Thymus (tissue), 14 donors: ENCODE measurements around the gene POTEG. TPM values are rescaled to one million over a fixed set of nuclear protein-coding genes. Genes with fewer than 3 reads are reported as not detected.
"Not testable (repeated sequence)": the region's sequence is repeated elsewhere in the genome, so short reads cannot be mapped to it uniquely, and the experiment has no call there.

ENCODE experiments used
- DNase-seq, 9 donors: peaks; one replicate each; pipeline ENCODE4 v3.0.0-alpha.2; 2013; ENCODE audit warnings: low spot score in 9 of 9, low read depth in 6 of 9, missing footprints in 1 of 9
- H3K27ac ChIP-seq, 2 donors: one replicate each; pipeline ENCODE4 v1.5.1; 2013; ENCODE audit warnings: control low read depth in 1 of 2, low read depth in 1 of 2, low read length in 1 of 2, mild to moderate bottlenecking in 1 of 2, moderate library complexity in 1 of 2
- H3K27me3 ChIP-seq, 2 donors: one replicate each; pipeline ENCODE4 v1.5.1; 2013; ENCODE audit warnings: low read length in 1 of 2; ENCODE audit not compliant: control insufficient read depth in 2 of 2, insufficient read depth in 1 of 2
- H3K36me3 ChIP-seq, 2 donors: one replicate each; pipeline ENCODE4 v1.5.1; 2013; ENCODE audit warnings: low read length in 1 of 2, mild to moderate bottlenecking in 1 of 2, moderate library complexity in 1 of 2; ENCODE audit not compliant: control insufficient read depth in 2 of 2, insufficient read depth in 2 of 2
- H3K4me1 ChIP-seq, 2 donors: one replicate each; pipeline ENCODE4 v1.5.1; 2013; ENCODE audit warnings: low read length in 2 of 2; ENCODE audit not compliant: control insufficient read depth in 2 of 2, insufficient read depth in 2 of 2
- H3K4me3 ChIP-seq, 2 donors: one replicate each; pipeline ENCODE4 v1.5.1; 2013; ENCODE audit warnings: low read length in 2 of 2, control low read depth in 1 of 2, mild to moderate bottlenecking in 1 of 2
- H3K9me3 ChIP-seq, 2 donors: one replicate each; pipeline ENCODE4 v1.5.1; 2013; ENCODE audit warnings: low read length in 1 of 2, mild to moderate bottlenecking in 1 of 2; ENCODE audit not compliant: control insufficient read depth in 2 of 2, insufficient read depth in 1 of 2
- WGBS: extraction: QIAGEN DNeasy Blood & Tissue Kit; methylation state at CpG from one replicate; pipeline ENCODE4 v1.1.7; 2013; 5-methylcytosine and 5-hydroxymethylcytosine counted together
- long read RNA-seq, 10 donors: transcript quantifications; one replicate each; lab custom pipeline, GENCODE V29; 2026
- polyA plus RNA-seq: library from polyadenylated mRNA; stranded (reverse); fragments of 200-250 nt; gene quantifications from one replicate; pipeline ENCODE4 v1.2.3, GENCODE V29; 2013
- total RNA-seq: library from RNA; stranded (reverse); fragments of 120-200 nt; gene quantifications from one replicate; pipeline ENCODE4 v1.2.4, GENCODE V29; 2013
- donor health status: healthy.

The POTEG gene
- total RNA-seq (not detected), polyA plus RNA-seq (0.02 TPM)
- long read RNA-seq, donor 1: 0 reads
- long read RNA-seq, donor 2: 0 reads
- long read RNA-seq, donor 3: 0 reads
- long read RNA-seq, donor 4: 0 reads
- long read RNA-seq, donor 5: 0 reads
- long read RNA-seq, donor 6: 0 reads
- long read RNA-seq, donor 7: 0 reads
- long read RNA-seq, donor 8: 0 reads
- long read RNA-seq, donor 9: 0 reads
- long read RNA-seq, donor 10: 0 reads

DNA sequence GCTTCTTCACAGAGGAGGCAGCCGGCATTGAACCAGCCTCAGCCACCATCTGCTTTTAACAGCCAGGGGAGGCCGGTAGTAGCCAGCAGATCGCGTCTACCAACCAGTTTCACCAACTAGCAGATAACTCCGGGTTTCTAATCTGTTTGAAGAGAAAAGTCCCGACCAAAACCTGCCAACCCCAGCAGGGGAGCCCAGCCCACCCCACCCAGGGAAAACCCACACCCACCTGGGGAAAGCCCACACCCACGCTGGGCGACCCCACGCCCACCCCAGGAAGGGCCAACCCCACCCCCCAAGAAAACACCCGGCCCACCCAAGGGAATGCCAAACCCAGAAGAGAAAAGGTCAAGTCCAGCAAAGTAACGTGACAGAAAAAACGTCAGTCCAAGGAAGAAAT lies at the start of gene POTEG:
Gene POTEG, minus strand, starts transcription at position 101 of the 400 bp plus-strand sequence. Its CDS starts 52 bp downstream, at position 49.
- 96% methylated on average over 2 of the region's 12 CpGs for WGBS
- H3K4me1 ChIP-seq, H3K27me3 ChIP-seq, H3K9me3 ChIP-seq, DNase-seq, H3K4me3 ChIP-seq, H3K36me3 ChIP-seq, H3K27ac ChIP-seq: not testable (repeated sequence)

DNA sequence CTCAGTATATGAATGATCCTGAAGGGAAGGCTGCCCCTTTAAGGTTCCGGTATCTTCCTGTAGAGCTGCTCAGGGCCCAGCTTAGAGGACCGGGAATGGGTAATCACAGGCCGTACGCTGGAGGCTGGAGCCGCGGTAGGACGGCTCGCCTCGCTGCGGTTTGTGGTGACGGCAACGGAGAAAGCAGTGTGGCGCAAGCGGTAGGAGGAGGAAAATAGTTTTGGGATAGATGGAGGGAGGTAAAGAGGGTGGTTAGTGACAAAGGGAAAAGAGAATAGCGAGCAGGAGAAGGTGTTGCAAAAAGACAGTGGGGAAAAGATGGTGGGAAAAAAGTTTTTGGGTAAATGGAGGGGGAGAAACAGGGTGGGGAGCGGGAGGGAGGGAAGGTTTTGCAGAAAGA lies 48.0 kb upstream of the POTEG start:
- not testable (repeated sequence) for H3K4me1 ChIP-seq, H3K4me3 ChIP-seq, H3K27ac ChIP-seq, H3K27me3 ChIP-seq, H3K36me3 ChIP-seq, H3K9me3 ChIP-seq, DNase-seq
- WGBS: 89% methylated on average over 13 of the region's 16 CpGs

DNA sequence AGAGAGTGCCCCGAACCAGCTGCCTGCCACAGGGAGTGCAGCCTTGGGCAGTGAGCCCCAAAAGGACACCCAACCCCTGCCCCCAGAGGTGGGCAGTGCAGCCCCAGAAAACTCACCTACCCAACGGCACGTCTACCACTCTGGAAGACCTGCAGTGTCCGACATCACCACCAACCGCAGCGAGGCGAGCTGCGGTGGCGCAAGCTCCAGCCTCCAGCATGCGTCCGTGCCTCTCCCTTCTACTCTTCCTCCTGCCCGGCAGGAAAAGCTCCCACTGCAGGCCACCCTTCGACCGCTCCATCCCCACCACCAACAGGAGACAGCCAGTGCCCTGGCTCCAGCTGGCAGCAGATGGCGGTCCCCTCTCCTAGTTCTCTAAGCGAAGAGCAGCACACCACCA lies 47.3 kb upstream of the POTEG start:
- not testable (repeated sequence) for H3K27ac ChIP-seq, DNase-seq, H3K9me3 ChIP-seq, H3K27me3 ChIP-seq, H3K36me3 ChIP-seq, H3K4me3 ChIP-seq, H3K4me1 ChIP-seq
- WGBS: 99% methylated on average over 6 of the region's 16 CpGs

DNA sequence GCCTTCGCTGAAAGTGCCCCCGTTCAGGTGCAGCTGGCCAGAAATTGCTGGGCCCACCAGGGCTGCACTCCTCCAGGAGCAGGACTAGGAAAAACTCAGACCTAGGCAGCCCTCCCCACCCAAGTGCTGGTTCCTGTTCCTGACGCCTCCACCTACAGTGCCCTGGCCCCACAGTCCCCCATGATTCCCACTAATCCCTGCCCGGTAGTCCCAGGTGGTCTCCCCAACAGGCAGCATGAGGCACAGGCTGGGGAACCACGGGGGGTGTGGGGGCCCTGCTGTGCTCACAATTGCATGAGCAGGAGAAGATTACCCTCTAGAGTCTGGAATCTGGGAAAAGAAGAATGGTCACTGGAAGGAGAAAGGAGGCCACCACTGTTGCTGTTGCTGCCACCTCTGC lies 46.4 kb upstream of the POTEG start:
- not testable (repeated sequence) for H3K4me1 ChIP-seq, H3K9me3 ChIP-seq, H3K27ac ChIP-seq, H3K27me3 ChIP-seq, H3K4me3 ChIP-seq, H3K36me3 ChIP-seq, DNase-seq
- WGBS: 86% methylated on average over 2 of the region's 5 CpGs

DNA sequence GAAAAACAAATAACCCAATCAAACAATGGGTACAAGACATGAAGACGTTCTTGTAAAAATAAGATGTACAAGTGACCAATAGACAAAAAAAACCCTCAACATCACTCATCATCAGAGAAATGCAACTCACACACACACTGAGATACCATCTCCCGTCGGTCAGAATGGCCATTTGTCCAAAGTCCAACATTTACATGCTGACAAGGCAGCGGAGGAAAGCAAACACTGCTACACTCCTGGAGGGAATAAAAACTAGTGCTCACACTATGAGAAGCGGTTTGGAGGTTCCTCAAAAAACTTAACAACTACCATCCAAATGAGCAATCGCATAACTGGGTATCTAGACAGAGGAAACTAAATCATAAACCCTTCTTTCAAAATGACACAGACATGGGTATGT lies 11.6 kb upstream of the POTEG start:
- not testable (repeated sequence) for H3K27ac ChIP-seq, H3K27me3 ChIP-seq, H3K9me3 ChIP-seq, H3K4me1 ChIP-seq, H3K4me3 ChIP-seq, DNase-seq, H3K36me3 ChIP-seq
- WGBS: 75% methylated on average over 6 of the region's 6 CpGs

GRCh38 chr14:19439826-19440225 lies 5.7 kb upstream of the POTEG start:
- not testable (repeated sequence) for H3K27ac ChIP-seq, H3K4me3 ChIP-seq, H3K27me3 ChIP-seq, H3K36me3 ChIP-seq, H3K4me1 ChIP-seq, H3K9me3 ChIP-seq, DNase-seq
- 77% methylated on average over 2 of the region's 3 CpGs for WGBS

GRCh38 chr14:19439219-19439618 lies 5.1 kb upstream of the POTEG start:
- WGBS: 35% methylated on average over 3 of the region's 5 CpGs
- DNase-seq: not testable (repeated sequence)

DNA sequence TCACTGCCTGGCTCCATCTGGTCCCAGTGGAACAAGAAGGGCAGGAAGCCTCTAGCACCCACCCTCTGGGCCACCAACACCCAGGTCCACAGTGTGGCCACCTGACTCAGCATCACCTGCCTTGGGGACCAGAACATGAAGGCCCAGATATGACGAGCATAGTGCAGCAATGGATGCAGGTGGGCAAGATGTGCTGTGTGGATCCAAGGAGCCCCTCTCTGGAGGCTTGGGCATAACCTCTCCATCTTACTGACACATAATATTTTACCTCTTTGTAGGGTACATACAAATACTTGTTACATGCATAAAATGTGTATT lies 2.9 kb upstream of the POTEG start:
- H3K27me3 ChIP-seq, H3K9me3 ChIP-seq, DNase-seq, H3K36me3 ChIP-seq, H3K27ac ChIP-seq, H3K4me3 ChIP-seq, H3K4me1 ChIP-seq: not testable (repeated sequence)
- 93% methylated on average over 1 of the region's 1 CpG for WGBS

More at GRCh38 chr14:19439219-19439618, 5.1 kb upstream of the POTEG start:
- H3K4me1 ChIP-seq, H3K27ac ChIP-seq, H3K27me3 ChIP-seq, H3K4me3 ChIP-seq, H3K9me3 ChIP-seq, H3K36me3 ChIP-seq: not testable (repeated sequence)

DNA sequence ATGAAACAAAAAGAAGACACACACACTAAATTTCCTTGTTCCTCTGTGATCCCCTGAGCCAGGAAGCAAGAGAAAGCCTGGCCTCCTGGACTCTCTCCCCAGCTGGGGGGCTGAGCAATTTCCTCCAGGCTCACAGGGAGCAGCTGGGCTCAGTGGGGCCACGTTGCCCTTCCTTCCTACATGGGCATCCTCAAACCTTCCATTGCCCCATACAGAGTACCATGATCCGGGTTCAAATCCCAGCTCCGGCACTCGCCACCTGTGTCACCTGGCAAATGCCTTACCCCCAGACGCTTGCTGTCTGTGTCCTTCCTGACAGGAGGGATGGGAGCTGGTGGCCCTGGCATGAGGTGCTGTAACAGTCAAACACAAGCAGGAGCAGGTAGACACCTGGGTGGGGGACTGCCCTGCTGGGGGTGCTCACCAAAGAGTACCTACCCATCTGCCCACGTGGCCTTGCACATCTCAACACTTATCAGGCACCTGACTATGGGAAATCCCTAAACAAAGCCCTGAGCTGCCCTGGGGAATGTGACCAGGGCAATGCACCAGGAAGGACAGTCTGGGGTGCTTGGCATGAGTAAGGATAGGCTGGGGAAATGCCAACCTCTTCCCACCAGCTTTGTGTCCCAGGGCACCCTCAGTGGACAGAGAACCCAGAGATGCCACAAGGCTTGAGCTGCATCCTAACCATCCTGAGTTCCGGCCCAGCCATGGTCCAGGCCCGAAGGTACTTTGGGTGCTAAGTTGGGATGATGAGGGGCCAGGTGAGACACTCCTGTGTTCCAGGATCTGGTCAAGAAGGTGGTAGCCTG lies 2.4 kb upstream of the POTEG start:
- H3K27ac ChIP-seq: not testable (repeated sequence)
- 92% methylated on average over 2 of the region's 8 CpGs for WGBS

More for the DNA sequence above, 2.4 kb upstream of the POTEG start:
- not testable (repeated sequence) for H3K4me3 ChIP-seq, DNase-seq, H3K4me1 ChIP-seq, H3K9me3 ChIP-seq, H3K36me3 ChIP-seq, H3K27me3 ChIP-seq
